NCI-H2227 treated with DMSO at 0.1 percent for 48 hours (cell line): ENCODE results near the gene DUS1L.
"Not testable (repeated sequence)": the region's sequence is repeated elsewhere in the genome, so short reads cannot be mapped to it uniquely, and the experiment has no call there.

ENCODE experiments used
- DNase-seq: peaks from one replicate; lab custom pipeline; 2025; lab: John Stamatoyannopoulos, UW

The DUS1L gene

GRCh38 chr17:82039695-82040299 lies 25.8 kb downstream of the DUS1L start:
- DNase-seq, result no peak

GRCh38 chr17:82038796-82039409 lies 26.7 kb downstream of the DUS1L start:
- DNase-seq, result not testable (repeated sequence)

- no peak for DNase-seq
These were observed 27.8 kb downstream of the DUS1L start for GRCh38 chr17:82037889-82038195.

GRCh38 chr17:82037092-82037888 lies 28.3 kb downstream of the DUS1L start, which contains the start of gene DCXR:
Gene DCXR (minus strand): TSS chr17:82037697. CDS start chr17:82037682, 15 bp downstream.
- peak; percentile 93 for DNase-seq

GRCh38 chr17:82036634-82037091 lies 28.9 kb downstream of the DUS1L start:
- no peak for DNase-seq

GRCh38 chr17:82035956-82036633 lies 29.5 kb downstream of the DUS1L start:
- no peak for DNase-seq

GRCh38 chr17:82035488-82035887 lies 30.1 kb downstream of the DUS1L start:
- DNase-seq, result no peak

- DNase-seq, result no peak
These were observed 31.1 kb downstream of the DUS1L start for GRCh38 chr17:82034371-82035011.

GRCh38 chr17:82033359-82034085 lies 32.1 kb downstream of the DUS1L start:
- DNase-seq, result no peak

GRCh38 chr17:82031885-82032627 lies 33.5 kb downstream of the DUS1L start:
- no peak for DNase-seq

GRCh38 chr17:82031303-82031884 lies 34.2 kb downstream of the DUS1L start, which contains the start of gene RAC3:
Gene RAC3 (plus strand): TSS chr17:82031678. CDS start chr17:82031762, 84 bp downstream.
- peak; percentile 28 for DNase-seq

- DNase-seq, result peak; percentile 75
These were observed 34.9 kb downstream of the DUS1L start for GRCh38 chr17:82030470-82031302.

GRCh38 chr17:82029990-82030469 lies 35.6 kb downstream of the DUS1L start:
- DNase-seq, result no peak

- no peak for DNase-seq
These were observed 36.2 kb downstream of the DUS1L start for GRCh38 chr17:82029391-82029790.

GRCh38 chr17:82028966-82029365 lies 36.6 kb downstream of the DUS1L start:
- no peak for DNase-seq

GRCh38 chr17:82028246-82028645 lies 37.4 kb downstream of the DUS1L start:
- no peak for DNase-seq

- no peak for DNase-seq
These were observed 40.0 kb downstream of the DUS1L start for GRCh38 chr17:82025401-82026107.

GRCh38 chr17:82024859-82025258 lies 40.7 kb downstream of the DUS1L start:
- DNase-seq, result no peak
